ENCODE results near the gene ABCC3. TPM values are rescaled to one million over a fixed set of nuclear protein-coding genes. Genes with fewer than 3 reads are reported as not detected.

Gene ABCC3
- total and polyA plus RNA-seq, 2 donors (not counting 3 experiments of a cell fraction or from before 2014, with no cell fraction given), result 1.1 to 2.6 TPM

DNA sequence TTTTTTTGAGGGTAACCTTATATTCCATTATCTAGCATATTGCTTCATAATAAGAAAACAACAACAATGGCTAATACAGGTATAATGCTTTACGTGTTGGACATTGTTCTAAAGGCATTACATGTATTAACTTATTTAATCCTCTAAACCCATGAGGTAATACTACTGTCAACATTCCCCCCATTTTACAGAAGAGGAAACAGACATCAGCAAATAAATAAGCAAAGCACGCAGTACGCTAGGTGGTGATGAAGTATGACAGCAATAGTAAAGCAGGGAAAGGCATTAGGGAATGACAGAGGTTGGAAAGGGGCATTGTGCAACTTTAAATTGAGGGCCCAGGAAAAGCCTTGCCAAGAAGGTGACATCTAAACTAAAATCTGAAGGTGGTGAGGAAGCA is 68.5 kb downstream of the ABCC3 start:
- H2AFZ ChIP-seq (ENCODE audit: low read depth, low read length), result no peak overlapping the region
- H3K4me1 ChIP-seq (ENCODE audit: control insufficient read depth, extremely low read depth, insufficient read depth, low read length), result peaks cover 7% of the 10 kb centered on the region
- H3K4me3 ChIP-seq (replicated peaks in 1 of 3; ENCODE audit: insufficient read depth in 1 of 3, low read depth in 1 of 3, low read length in 3 of 3), result no peak overlapping the region
- H3K79me2 ChIP-seq (ENCODE audit: control insufficient read depth, insufficient read depth, low read length), result peaks cover 47% of the 10 kb centered on the region
- no peak overlapping the region for H3K9ac ChIP-seq (replicated peaks; ENCODE audit: extremely low read depth, insufficient read depth, low read length)
- DNase-seq (ENCODE audit: low read depth, low spot score) (no peak), FAIRE-seq (no peak)
- dilution Hi-C loops (cut with MboI; ENCODE audit: extremely low pct_ligation_motif_present, low sequenced_read_pairs), result no loop called here
- POLR2A ChIA-PET, result no interaction called here
- H3K4me2 ChIP-seq (ENCODE audit: insufficient read depth, low read length), result no peak overlapping the region
- CTCF ChIA-PET, result interaction anchor here (0.7 kb wide), 1 partner anchor 80 kb away, joined by 3 read pairs; no protein-coding TSS in a partner anchor
- BruUV-seq (replicated peaks), result no TSS peak
- H3K27ac ChIP-seq (ENCODE audit: insufficient read depth, low read depth, low read length), result no peak overlapping the region
- H3K27me3 ChIP-seq (ENCODE audit: control insufficient read depth in 2 of 2, insufficient read depth in 2 of 2, low read length in 2 of 2), result no peaks in the 10 kb centered on the region
- H3K9me1 ChIP-seq (replicated peaks; ENCODE audit: control insufficient read depth, extremely low read depth, insufficient read depth, low read length), result no peaks in the 10 kb centered on the region
- no peaks in the 10 kb centered on the region for H4K20me1 ChIP-seq (replicated peaks; ENCODE audit: control insufficient read depth, extremely low read depth, insufficient read depth, low read length)
- H3K36me3 ChIP-seq (ENCODE audit: control insufficient read depth in 2 of 2, extremely low read depth in 1 of 2, insufficient read depth in 2 of 2, low read length in 2 of 2), result peaks cover 6 to 13% of the 10 kb centered on the region in 2 experiments
- H3K9me3 ChIP-seq (replicated peaks; ENCODE audit: control insufficient read depth, insufficient read depth, low read length), result no peaks in the 10 kb centered on the region
- no peak for TF ChIP-seq FOS (IDR thresholded peaks at IDR 0.05; ENCODE audit: borderline replicate concordance, insufficient read depth, low read length)
- TF ChIP-seq POLR2A (IDR thresholded peaks at IDR 0.05; ENCODE audit: low read depth, low read length), result no peak
- TF ChIP-seq JUN (IDR thresholded peaks at IDR 0.05; ENCODE audit: borderline replicate concordance, insufficient read depth, insufficient read length, low read depth), result no peak
- no peak for TF ChIP-seq EZH2 (IDR thresholded peaks at IDR 0.05; ENCODE audit: borderline replicate concordance, low read depth, low read length, severe bottlenecking)
- TF ChIP-seq, protein P1, sequence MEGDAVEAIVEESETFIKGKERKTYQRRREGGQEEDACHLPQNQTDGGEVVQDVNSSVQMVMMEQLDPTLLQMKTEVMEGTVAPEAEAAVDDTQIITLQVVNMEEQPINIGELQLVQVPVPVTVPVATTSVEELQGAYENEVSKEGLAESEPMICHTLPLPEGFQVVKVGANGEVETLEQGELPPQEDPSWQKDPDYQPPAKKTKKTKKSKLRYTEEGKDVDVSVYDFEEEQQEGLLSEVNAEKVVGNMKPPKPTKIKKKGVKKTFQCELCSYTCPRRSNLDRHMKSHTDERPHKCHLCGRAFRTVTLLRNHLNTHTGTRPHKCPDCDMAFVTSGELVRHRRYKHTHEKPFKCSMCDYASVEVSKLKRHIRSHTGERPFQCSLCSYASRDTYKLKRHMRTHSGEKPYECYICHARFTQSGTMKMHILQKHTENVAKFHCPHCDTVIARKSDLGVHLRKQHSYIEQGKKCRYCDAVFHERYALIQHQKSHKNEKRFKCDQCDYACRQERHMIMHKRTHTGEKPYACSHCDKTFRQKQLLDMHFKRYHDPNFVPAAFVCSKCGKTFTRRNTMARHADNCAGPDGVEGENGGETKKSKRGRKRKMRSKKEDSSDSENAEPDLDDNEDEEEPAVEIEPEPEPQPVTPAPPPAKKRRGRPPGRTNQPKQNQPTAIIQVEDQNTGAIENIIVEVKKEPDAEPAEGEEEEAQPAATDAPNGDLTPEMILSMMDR (IDR thresholded peaks at IDR 0.05; ENCODE audit: extremely low read depth in 1 of 2, insufficient read depth in 1 of 2, low read depth in 1 of 2, low read length in 2 of 2), result no peak
- no peak for TF ChIP-seq MYC (IDR thresholded peaks at IDR 0.05; ENCODE audit: low read depth, low read length)
- no peak for TF ChIP-seq POLR2AphosphoS5 (IDR thresholded peaks at IDR 0.05; ENCODE audit: insufficient read depth, low read depth, low read length)
- TF ChIP-seq, protein P2, sequence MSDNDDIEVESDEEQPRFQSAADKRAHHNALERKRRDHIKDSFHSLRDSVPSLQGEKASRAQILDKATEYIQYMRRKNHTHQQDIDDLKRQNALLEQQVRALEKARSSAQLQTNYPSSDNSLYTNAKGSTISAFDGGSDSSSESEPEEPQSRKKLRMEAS (IDR thresholded peaks at IDR 0.05; ENCODE audit: insufficient read depth, insufficient read length), result no peak
- no peak for TF ChIP-seq GATA2 (IDR thresholded peaks at IDR 0.05; ENCODE audit: insufficient read depth, insufficient read length, low read depth, low read length)
- intact Hi-C loops (cut with micrococcal nuclease), result loop anchor here (5.0 kb wide), 1 partner anchor 221 kb away; no protein-coding TSS in a partner anchor

Data from endothelial cell of umbilical vein (primary cell).